KOPT-K1 (cell line): Measurements from ENCODE around the gene FAM168A.

Experiments used
- H3K27ac ChIP-seq: fragments of 200-600 bp; sonication (generic); 2 replicates; pipeline ENCODE4 v1.5.1; 2016; ENCODE audit warnings: antibody characterized with exemption, mild to moderate bottlenecking, low read depth, low read length; ENCODE audit not compliant: poor library complexity, severe bottlenecking
- H3K36me3 ChIP-seq: fragments of 200-600 bp; sonication (generic); 2 replicates; pipeline ENCODE4 v1.5.1; 2017; ENCODE audit warnings: antibody characterized with exemption, mild to moderate bottlenecking, low read length, moderate library complexity; ENCODE audit not compliant: insufficient read depth
- H3K9me3 ChIP-seq: fragments of 200-600 bp; sonication (generic); 2 replicates; pipeline ENCODE4 v1.5.1; 2017; ENCODE audit warnings: antibody characterized with exemption, low read length, mild to moderate bottlenecking; ENCODE audit not compliant: insufficient read depth, poor library complexity, severe bottlenecking

Gene FAM168A

GRCh38 chr11:73361953-73362776 is 235.7 kb downstream of the FAM168A start:
- no peaks in the 10 kb centered on the region for H3K36me3 ChIP-seq
- no peaks in the 10 kb centered on the region for H3K9me3 ChIP-seq
- H3K27ac ChIP-seq = no peak overlapping the region

- no peak overlapping the region for H3K27ac ChIP-seq
- H3K9me3 ChIP-seq = no peaks in the 10 kb centered on the region
- H3K36me3 ChIP-seq = no peaks in the 10 kb centered on the region
Measured at GRCh38 chr11:73360743-73361369, 237.1 kb downstream of the FAM168A start.

- no peak overlapping the region for H3K27ac ChIP-seq
- H3K36me3 ChIP-seq = no peaks in the 10 kb centered on the region
- no peaks in the 10 kb centered on the region for H3K9me3 ChIP-seq
Measured at GRCh38 chr11:73359930-73360742, 237.8 kb downstream of the FAM168A start.

- Histone ChIP-seq H3K36me3 (no peaks in the 10 kb centered on the region), H3K27ac (no peak overlapping the region), H3K9me3 (no peaks in the 10 kb centered on the region)
Measured at GRCh38 chr11:73359341-73359740, 238.6 kb downstream of the FAM168A start.

GRCh38 chr11:73358071-73358470 is 239.8 kb downstream of the FAM168A start:
- no peaks in the 10 kb centered on the region for H3K9me3 ChIP-seq
- no peak overlapping the region for H3K27ac ChIP-seq
- no peaks in the 10 kb centered on the region for H3K36me3 ChIP-seq

- no peak overlapping the region for H3K27ac ChIP-seq
- H3K9me3 ChIP-seq = no peaks in the 10 kb centered on the region
- no peaks in the 10 kb centered on the region for H3K36me3 ChIP-seq
Measured at GRCh38 chr11:73356979-73357860, 240.7 kb downstream of the FAM168A start.

- no peak overlapping the region for H3K27ac ChIP-seq
- no peaks in the 10 kb centered on the region for H3K36me3 ChIP-seq
- no peaks in the 10 kb centered on the region for H3K9me3 ChIP-seq
Measured at GRCh38 chr11:73355109-73355508, 242.8 kb downstream of the FAM168A start.

- Histone ChIP-seq H3K36me3 (no peaks in the 10 kb centered on the region), H3K27ac (peak overlapping the region; percentile 5), H3K9me3 (no peaks in the 10 kb centered on the region)
Measured at GRCh38 chr11:73353422-73353821, 244.5 kb downstream of the FAM168A start.

GRCh38 chr11:73350908-73351636 is 246.8 kb downstream of the FAM168A start:
- H3K27ac ChIP-seq = no peak overlapping the region
- no peaks in the 10 kb centered on the region for H3K9me3 ChIP-seq

More at GRCh38 chr11:73350908-73351636, 246.8 kb downstream of the FAM168A start:
- H3K36me3 ChIP-seq = no peaks in the 10 kb centered on the region
